ENCODE results near the gene LRP3.

The LRP3 gene

DNA sequence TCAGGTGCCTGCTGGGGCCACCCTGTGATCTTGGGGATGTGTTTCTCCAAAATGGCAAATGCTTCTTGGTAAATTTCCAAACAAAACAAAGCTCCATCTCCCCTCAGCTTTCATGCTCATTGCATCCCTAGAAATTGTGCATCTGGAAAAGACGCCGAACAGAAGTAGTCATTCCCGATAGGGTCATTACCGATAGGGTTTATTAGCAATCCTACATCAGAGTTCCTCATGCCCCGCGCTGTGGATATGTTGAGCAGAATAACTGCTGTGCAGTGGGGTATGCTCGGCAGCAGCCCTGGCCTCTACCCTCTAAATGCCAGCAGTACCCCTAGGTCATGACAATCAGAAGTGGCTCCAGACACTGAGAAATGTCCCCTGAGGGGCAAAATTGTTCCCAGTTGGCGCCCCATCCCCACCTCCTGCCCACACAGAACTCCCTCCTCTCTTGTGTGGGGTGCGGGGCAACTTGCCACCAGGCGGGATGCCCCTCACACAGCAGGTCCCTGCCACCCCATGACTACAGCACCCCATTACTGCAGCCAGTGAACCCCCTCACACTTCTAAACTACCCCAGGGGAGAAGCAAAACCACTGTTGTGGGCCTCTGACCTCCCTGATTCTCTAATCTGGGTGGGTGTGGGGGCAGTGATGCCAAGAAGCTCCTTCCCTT is 44.5 kb downstream of the LRP3 start:
- DNase-seq (ENCODE audit: low read depth): no peak

DNA sequence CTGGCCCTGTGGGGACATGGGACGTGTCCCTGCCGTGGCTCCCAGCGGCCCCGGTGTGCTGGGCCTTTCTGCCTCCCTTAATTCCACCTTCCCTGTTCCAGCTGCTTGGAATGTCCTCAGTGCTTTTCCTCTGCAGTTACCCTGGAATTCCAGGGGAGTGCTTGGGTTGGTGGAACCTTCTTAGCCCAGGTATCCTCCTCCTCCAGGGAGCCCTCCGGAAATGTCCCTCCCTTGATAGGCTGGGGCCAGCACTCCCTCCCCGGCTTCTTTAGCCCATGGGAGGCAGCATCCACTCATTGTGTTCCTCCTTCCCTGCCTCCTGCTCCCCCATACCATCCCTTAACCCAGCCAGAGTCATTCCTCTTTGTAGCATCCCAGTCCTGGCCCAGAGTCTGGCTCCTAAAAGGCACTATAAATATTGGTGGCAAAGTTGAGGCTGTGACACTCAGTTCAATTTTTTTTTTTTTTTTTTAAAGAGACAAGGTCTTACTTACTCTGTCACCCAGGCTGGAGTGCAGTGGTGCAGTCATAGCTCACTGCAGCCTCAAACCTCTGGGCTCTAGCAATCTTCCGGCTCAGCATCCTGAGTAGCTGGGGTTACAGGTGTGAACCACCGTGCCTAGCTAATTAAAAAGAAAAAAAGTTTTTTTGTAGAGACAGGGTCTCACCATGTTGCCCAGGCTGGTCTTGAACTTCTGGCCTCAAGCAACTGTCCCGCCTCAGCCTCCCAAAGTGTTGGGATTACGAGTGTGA is 45.3 kb downstream of the LRP3 start:
- no peak for DNase-seq (ENCODE audit: low read depth)

DNA sequence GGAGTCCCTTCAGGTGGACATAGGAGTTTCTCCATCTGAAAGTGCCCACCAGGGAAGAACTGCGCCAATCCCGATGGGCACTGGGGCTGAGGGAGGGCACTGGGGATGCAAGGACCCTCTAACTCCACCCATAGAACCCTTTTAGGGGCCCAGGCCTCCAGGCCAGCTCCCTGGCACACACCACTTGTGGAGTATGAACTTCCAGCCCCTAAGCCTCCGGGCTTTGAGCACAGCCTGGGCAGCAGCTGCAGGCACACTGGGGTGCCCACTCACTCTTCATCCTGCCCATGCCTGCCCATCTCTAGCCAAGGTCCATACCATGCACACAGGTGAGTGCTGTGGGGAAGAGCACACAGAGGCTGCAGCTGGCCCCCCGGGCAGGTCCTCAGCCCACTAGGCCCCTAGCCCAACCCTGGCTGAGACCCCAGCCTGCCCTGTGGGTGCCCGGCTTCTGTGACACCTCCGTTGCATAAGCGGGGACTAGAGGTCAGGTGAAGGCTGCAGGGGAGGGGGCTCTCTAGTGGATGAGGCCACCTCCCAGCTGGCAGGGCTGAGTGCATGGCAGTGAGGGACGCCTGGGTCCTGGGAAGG is 46.1 kb downstream of the LRP3 start:
- no peak for DNase-seq (ENCODE audit: low read depth)

DNA sequence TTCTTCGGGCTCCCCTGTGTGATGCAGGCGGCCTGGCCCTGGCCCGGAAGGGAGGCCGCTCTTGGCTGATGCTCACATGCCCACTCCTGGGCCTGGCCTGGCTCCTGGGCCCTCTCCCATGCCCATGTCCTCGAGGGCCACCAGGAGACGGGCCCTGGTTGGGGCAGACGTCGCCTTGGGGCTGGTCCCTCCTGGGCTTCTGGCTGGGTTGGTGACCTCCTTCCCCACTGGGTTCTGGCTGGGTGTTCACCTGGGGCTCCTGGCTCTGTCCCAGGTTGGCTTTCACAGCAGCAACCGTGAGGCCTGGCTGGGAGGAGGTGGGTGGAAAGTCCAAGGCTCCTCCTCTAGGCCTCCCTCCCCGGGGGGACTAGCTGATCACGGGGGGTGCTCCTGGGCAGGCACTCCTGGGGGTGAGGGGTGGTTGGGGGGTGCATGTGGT is 47.0 kb downstream of the LRP3 start:
- DNase-seq (ENCODE audit: low read depth): no peak

DNA sequence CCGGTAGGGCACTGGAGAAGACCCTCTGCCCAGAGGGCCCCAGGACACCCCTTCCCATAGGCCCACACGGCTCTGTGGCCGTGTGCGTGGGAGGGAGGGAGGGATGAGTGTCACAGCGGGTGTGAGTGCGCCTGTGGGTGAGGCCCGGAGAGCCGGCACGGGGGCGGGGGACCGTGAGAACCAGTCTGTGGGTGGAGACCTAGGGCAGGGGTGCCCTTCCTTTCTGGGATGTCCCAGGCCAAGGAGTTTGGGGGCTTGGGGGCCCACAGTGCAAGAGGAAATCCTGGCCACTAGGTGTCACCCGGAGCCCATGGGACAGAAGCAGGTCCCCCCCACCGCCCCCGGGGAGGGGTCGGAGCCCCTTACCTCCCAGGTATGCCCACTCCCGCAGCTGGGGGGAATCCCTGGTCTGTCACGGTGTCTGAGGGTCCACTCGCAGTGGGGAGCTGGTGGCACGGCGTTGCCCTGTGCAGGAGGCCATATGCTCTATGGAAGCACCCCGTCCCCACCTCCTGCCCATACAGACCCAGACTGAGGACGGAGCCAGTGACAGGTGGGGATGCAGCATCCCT is 47.5 kb downstream of the LRP3 start:
- DNase-seq (ENCODE audit: low read depth): no peak

DNA sequence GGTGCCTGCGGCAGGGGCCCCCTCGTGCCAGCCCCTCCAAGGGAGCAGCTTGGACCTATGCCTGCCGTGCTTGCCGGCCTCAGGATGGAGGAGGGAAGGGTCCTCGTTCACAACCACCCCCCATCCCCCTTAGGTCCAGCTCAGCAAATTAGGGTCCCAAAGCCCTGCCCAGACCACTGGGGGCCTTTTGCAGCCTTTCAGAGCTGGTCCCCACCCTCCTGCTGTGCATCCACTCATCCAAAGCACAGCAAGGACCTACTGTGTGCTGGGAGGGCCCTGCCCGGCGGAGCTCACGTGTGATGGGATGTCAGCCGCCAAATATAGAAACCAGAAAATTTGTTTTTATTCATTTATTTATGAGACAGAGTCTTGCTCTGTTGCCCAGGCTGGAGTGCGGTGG is 48.0 kb downstream of the LRP3 start:
- DNase-seq (ENCODE audit: low read depth): no peak

DNA sequence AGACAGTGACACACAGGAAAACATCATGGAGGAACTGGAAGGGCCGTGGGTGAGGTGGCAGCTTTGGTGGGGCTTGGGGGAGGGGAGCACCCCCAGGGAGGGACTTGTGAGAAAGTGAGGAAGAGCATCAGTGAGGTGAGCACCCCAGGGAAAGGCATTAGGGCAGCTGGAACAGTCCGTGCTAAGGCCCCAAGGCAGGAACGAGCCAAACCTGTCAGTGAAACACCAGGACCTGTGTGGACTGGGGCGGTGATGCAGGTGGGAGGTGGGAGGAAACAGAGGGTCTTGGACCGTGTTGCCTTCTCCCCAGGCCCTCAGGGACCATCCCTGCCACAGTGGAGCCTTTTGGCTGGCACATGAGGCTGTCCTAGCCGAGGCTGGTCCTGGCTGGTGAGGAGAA is 48.8 kb downstream of the LRP3 start:
- DNase-seq (ENCODE audit: low read depth): no peak

DNA sequence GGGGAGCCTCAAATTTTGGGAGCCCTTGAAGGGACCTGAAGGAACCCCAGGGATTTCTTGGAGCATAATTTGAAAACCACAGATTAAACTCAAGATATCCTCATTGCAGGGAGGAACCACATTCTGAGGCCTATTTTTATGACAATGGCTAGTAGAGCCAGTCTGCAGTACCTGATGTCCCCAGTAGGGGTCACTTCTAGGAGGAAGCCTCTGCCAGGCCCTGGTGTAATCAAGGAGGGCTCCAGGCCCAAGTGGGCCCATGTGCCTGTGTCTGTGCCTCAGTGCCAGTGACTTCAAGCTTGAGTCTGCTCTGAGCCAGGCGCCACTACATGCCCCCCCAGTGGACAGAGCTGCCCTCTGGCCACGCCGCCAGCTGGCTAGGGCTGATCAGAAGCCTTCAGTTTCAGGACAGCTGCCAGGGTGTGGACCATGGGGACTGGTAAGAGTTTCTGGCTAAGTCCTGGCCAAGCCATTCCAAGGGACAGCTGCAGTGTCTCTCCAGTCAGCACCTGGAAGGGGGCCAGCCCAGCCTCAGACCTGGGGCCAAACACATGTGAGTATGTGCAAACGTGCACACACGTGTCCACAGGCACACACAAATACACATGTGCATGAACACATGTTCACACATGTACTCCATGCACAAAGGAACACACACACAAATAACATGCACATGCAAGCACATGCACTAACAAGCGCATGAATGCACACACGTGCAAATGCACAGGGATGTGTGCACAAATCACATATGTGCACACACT is 52.0 kb downstream of the LRP3 start:
- DNase-seq (ENCODE audit: low read depth): no peak

DNA sequence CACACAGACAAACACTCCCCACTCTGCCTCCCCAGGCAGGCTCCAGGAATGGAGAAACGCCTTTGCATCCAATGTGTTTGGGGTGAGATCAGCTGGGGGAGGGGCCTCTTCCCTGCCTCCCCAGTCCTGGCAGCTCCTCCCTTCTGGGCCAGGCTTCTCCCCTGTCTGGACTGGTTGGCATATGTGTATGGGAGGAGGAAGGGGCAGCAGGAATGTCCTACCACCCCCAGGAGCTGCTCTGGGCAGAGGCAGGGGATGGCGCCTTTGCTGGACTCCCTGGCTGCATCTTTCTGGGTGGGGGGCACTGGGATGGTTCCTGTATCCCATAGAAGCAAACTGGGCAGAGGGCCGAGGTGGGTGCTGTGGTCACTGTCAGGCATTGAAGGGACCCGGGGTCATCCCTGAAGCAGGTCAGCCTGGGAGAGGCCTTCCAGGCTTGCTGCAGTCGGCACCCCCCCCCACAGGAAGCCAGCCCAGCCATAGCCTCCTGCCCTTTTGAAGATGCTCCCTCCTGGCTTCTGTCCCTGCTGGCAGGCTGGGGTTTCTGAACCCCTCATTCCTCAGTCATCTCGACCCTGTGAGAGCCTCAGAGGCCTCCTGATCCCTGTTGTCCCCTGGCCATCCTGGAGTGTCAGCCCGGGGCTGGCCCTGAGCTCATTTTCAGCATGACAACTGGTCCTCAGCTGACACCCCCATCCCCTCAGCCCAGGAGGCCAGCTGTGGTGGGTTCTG is 52.7 kb downstream of the LRP3 start:
- DNase-seq (ENCODE audit: low read depth): no peak

DNA sequence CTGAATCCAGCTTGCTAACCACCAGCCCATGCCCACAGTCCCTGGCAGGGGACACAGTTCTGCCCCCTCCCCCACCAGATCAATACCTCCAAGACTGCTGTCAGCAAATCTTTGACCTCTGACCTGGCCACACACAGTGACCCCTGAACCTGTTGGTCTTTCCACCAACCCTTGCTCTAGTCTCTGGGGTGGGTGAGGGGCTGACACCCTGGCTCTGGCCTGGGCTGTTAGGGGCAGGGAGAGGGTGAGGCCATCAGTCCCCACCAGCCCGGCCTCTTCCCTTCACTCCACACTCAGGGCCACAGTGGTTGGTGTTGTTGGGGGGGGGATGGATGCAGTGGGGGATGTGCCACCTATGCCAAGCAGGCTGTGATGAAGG is 53.3 kb downstream of the LRP3 start:
- no peak for DNase-seq (ENCODE audit: low read depth)

DNA sequence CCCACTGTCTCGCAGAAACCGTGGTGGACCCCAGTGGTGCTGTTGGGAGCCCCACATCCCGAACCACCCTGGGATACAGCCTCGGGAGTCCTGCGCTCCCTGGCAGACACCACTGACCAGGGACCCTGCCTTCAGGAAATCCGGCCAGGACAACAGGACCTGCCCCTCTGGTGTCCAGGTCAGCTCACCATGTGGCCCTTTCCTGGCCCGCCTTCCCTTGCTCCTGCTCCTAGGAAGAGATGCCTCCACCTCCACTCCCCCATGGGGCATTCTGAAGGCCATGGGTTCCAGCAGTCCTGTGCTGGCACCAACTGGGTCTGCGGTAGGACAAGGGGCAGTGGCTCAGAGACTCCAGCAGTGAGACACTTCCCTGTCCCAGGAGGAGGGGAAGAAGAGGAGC is 54.0 kb downstream of the LRP3 start:
- no peak for DNase-seq (ENCODE audit: low read depth)

DNA sequence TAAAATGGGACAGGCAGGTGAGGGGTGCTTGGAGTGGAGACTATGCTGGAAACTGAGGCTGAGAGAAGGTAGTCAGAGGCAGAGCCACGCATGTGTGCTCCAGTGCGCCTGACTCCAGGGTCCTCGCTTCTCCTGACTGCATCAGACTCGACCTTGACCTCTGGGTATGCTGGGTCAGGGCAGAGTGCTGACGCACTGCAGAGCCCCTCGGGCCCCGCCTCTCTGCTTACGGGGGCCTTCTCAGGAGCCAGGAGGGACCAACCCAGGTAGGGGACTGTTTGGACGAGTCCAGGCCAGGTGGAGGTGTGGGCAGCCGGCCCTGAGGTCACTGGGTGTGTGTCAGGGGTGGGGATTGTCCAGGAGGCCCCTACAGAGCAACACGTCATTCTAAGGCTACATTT is 54.4 kb downstream of the LRP3 start:
- DNase-seq (ENCODE audit: low read depth): no peak

DNA sequence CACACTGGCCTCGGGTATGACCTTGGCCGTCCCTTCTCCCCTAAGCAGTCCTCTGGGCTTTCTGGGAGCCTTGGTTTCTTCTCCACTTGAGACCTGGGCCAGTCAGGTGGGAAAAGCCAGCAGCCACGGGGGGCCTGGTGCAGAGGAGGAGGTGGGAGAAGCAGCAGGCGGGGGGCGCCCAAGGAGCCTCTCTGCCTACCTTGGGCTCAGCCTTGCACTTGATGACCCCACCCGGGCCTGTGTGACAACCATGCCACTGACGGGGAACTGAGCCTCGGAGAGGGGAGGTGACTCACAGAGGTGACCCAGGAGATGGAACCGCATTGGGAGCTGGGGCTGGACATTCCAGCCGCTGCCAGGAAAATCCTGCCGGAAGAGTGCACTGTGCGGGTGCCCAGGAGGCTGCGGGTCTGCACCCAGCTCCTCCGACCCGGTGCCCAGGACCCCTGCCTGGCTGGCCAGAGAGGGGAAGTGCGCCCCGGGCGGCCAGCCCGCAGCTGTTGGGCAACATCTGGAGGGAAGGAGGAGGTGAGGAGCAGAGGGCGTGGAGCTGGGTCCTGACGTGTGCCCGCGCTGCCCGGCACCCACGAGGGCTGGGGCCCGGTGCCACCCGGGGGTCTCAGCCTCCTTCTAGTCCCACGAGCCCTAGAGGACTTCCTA is 55.0 kb downstream of the LRP3 start:
- no peak for DNase-seq (ENCODE audit: low read depth)

DNA sequence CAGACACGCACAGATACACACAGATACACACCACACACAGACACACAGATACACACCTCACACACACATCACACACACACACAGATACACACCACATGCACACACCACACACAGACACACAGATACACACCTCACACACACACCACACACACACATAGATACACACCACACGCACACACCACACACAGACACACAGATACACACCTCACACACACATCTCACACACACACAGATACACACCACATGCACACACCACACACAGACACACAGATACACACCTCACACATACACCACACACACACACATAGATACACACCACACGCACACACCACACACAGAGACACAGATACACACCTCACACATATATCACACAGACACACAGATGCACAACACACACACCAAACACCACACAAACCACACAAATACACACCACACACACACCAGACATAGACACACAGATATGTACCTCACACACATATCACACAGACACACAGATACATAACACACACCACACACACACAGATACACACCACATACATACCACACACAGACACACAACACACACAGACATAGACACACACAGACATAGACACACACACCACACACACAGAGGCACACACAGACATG is 55.7 kb downstream of the LRP3 start:
- DNase-seq (ENCODE audit: low read depth): no peak

DNA sequence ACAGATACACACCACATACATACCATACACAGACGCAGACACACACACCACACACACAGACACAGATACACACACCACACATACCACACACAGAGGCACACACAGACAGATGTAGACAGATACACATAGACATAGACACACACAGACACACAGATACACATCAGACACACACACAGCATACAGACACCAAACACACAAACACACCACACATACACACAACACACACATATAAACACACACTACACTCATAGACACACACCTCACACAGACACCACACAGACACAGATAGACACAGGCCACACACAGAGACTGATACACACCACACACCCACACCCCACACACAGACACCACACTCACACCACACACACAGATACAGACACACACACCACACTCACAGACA is 56.4 kb downstream of the LRP3 start:
- DNase-seq (ENCODE audit: low read depth): no peak

DNA sequence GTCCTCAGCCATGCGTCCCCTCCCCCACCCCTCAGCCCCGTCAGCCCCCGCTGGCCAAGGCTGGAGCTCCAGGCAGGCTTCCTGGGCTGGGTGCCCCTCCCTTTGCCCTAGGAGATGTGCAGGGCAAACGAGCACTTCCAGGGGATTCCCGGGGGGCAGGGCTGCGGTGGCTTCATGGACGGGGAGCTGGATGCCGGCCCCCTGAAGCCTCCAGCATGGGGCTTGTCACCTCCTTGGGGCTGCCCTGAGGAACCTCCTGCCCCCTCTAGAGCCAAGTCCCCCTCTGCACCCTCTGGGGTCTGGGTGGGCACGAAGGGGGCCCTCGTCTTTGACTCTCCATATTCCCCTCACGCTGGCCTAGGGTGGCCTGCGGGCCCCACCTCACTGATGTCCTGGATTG is 56.9 kb downstream of the LRP3 start:
- DNase-seq (ENCODE audit: low read depth): no peak

DNA sequence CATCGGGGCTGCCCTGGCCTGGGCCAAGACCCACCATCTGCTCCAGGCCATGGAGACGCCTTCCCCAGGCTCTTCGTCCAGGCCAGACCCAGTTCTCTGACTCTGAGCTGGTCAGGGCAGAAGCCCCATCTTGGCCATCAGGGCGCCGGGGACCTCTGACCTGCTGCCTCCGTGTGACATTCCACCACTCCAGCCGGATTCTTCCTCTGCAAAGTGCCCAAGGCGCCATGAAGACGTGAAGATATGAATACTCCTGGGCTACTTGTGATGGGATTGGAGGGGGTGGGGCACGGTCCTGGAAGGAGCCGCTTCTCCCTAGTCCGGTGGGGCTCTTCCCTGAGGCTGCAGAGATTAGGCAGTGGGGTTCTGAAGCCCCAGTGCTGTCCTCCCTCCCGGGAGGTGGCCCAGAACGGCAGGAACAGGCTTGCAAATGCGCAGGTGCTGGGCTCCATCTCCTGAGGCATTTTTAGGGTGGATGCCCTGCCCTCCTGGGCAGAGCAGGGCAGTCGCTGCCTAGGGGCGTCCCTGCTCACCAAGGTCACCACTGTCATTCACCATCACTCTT is 57.5 kb downstream of the LRP3 start:
- DNase-seq (ENCODE audit: low read depth): no peak

DNA sequence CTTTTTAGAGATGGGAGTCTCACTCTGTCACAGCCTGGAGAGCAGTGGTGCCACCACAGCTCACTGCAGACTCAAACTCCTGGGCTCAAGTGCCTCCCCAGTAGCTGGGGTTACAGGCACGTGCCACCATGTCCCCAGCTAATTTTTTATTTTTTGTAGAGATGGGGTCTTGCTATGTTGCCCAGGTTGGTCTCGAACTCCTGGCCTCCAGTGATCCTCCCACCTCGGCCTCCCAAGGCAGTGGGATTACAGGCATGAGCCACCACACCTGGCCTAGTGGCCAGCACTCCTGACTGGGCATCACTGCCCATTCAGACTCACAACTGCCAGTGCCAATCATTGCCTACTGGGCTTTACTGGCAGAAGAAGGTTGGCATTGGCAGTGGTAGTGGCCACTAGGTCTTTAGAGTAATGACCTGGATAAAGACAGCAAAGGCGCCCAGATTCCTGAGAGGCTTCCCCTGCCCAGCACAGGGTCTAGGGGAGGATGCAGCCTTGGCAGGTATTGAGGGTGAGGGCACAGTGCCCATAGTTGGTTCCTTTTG is 58.4 kb downstream of the LRP3 start:
- no peak for DNase-seq (ENCODE audit: low read depth)

DNA sequence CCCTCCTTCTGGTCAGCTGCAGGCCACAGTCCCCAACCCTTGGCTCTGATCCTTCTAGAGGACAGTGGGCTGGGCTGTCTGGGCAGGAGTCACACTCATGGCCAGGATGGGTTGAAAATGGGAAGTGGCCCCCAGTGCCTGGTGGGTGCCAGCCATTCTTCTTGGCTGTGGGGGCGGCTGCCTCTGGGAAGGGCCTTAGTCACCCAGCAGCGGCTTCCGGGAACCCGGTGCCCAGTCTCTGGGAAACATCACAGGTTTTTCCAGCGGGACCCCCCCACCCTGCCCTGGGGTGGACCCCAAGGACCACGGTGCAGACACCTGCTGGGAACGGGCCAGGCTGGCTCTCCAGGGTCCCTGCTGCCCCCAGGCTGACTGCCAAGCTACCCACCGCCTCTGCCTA is 58.8 kb downstream of the LRP3 start:
- no peak for DNase-seq (ENCODE audit: low read depth)

DNA sequence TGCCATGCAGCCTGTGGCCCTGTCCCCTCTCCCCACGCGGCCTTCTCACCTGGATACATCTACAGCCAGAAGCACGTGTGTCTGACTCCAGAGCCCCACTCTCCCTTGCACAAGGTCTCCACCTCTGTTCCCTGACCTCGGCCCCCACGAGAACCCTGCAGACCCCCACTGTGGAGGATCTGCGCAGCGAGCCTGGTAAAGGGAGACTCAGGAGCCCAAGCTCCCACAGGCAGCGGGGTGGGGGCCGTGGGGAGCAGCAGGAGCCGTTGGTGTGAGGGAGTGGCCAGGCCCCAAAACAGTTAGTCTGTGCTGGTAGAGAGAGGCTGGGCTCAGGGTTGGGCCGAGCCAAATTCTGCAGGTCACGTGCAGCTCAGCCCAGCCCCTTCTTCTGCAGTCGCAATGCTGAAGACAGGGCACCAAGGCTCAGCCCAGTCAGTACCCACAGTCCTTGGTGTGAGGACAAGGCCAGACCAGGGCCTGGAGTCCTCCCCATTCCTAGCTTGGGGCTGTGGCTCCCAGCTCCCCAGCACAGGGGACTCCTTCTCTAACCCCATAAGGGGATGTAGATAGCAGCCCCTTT is 60.2 kb downstream of the LRP3 start:
- no peak for DNase-seq (ENCODE audit: low read depth)
